Body of pancreas (tissue), 4 donors: ENCODE data around the gene CFAP299.

ENCODE experiments used
- CTCF ChIP-seq, 7 experiments: fragments of 450-650 bp in 4 of 7; fragments of 200-600 bp in 3 of 7; sonication (generic) in 3 of 7; IDR thresholded peaks; one replicate each; pipeline ENCODE4 v1.5.1; 2016 to 2019; ENCODE audit warnings: antibody characterized with exemption in 7 of 7
- POLR2A ChIP-seq, 3 donors: fragments of 450-650 bp; IDR thresholded peaks; one replicate each; pipeline ENCODE4 v1.6.1; 2016; ENCODE audit warnings: antibody characterized with exemption in 3 of 3, mild to moderate bottlenecking in 2 of 3

GRCh38 chr4:80475798-80476197 lies 140.3 kb downstream of the CFAP299 start:
- TF ChIP-seq CTCF (IDR thresholded peaks at IDR 0.05) (no peak), POLR2A (IDR thresholded peaks at IDR 0.05) (no peak)
